Gastrocnemius medialis (tissue), 4 donors: ENCODE measurements around the gene KCNK13. TPM values are rescaled to one million over a fixed set of nuclear protein-coding genes. Genes with fewer than 3 reads are reported as not detected.

Experiments used
- ATAC-seq, 2 donors: fragments of 150-250 bp; one replicate each; pipeline ENCODE4 v1.9.1; 2016
- DNase-seq, 2 donors: peaks; one replicate each; pipeline ENCODE4 v3.0.0-alpha.2; 2019
- H3K27ac ChIP-seq, 4 donors: fragments of 200-600 bp; sonication (generic); 1 replicate in 1 of 4; 2 replicates in 3 of 4; pipeline ENCODE4 v1.5.1; 2016 to 2018; ENCODE audit warnings: mild to moderate bottlenecking in 2 of 4, moderate library complexity in 1 of 4
- H3K27me3 ChIP-seq, 3 donors: fragments of 200-600 bp; sonication (generic) in 2 of 3; 1 replicate in 1 of 3; 2 replicates in 2 of 3; pipeline versions ENCODE4 v1.5.1 to v1.6.0; 2016 to 2019; ENCODE audit warnings: mild to moderate bottlenecking in 1 of 3, moderate library complexity in 1 of 3
- H3K36me3 ChIP-seq, 2 donors: fragments of 200-600 bp; sonication (generic) in 1 of 2; one replicate each; pipeline ENCODE4 v1.5.1; 2017 to 2018
- H3K4me1 ChIP-seq, 2 donors: fragments of 200-600 bp; sonication (generic) in 1 of 2; one replicate each; pipeline ENCODE4 v1.5.1; 2016 to 2017; ENCODE audit warnings: mild to moderate bottlenecking in 2 of 2
- H3K4me3 ChIP-seq, 4 donors: fragments of 200-600 bp; sonication (generic) in 3 of 4; 1 replicate in 1 of 4; 2 replicates in 3 of 4; pipeline ENCODE4 v1.5.1; 2016 to 2019; ENCODE audit warnings: mild to moderate bottlenecking in 2 of 4
- H3K9me3 ChIP-seq, 3 donors: fragments of 200-600 bp; sonication (generic) in 2 of 3; 1 replicate in 1 of 3; 2 replicates in 2 of 3; pipeline ENCODE4 v1.5.1; 2016 to 2019
- CTCF ChIP-seq, 5 experiments: fragments of 450-650 bp in 3 of 5; fragments of 200-600 bp in 2 of 5; sonication (generic) in 2 of 5; IDR thresholded peaks in 4 of 5; conservative IDR thresholded peaks in 1 of 5; 1 replicate in 4 of 5; 2 replicates in 1 of 5; pipeline ENCODE4 v1.5.1; 2016 to 2019; ENCODE audit warnings: antibody characterized with exemption in 5 of 5, mild to moderate bottlenecking in 3 of 5, moderate library complexity in 3 of 5
- POLR2A ChIP-seq, 2 donors: fragments of 450-650 bp; IDR thresholded peaks; one replicate each; pipeline ENCODE4 v1.6.1; 2017; ENCODE audit warnings: antibody characterized with exemption in 2 of 2, mild to moderate bottlenecking in 2 of 2, moderate library complexity in 2 of 2
- in situ Hi-C, 4 donors: fragments of 200-750 bp; cut with MboI; loops; one replicate each; pipeline versions ENCODE4 v1.15.0 to v1.8.0; 2017; ENCODE audit warnings: low sequenced_read_pairs in 4 of 4
- intact Hi-C: fragments of 100-400 bp; cut with DNase I; formaldehyde crosslinking; loops from one replicate; pipeline ENCODE4 v1.15.1; 2023; ENCODE audit warnings: low total_unique reads
- total RNA-seq, 4 donors: library from RNA; depleted of rRNA; stranded (reverse); fragments of >200 nt; gene quantifications; one replicate each; pipeline versions ENCODE4 v1.1.0 to v1.2.3, GENCODE V29; 2016

The KCNK13 gene
- total RNA-seq, 4 donors from 2014 or later: not detected

GRCh38 chr14:90159146-90159545, 97.4 kb downstream of the KCNK13 start:
- in situ Hi-C loops (no loop called here), intact Hi-C loops (no loop called here)
- no peaks in the 10 kb centered on the region for H3K27me3 ChIP-seq
- no peak overlapping the region for H3K4me3 ChIP-seq
- H3K27ac ChIP-seq: no peak overlapping the region
- H3K9me3 ChIP-seq: no peaks in the 10 kb centered on the region
- no peak for DNase-seq
- TF ChIP-seq CTCF (IDR thresholded peaks at IDR 0.05 in 4 of 5, conservative IDR thresholded peaks at IDR 0.05 in 1 of 5) (no peak), POLR2A (IDR thresholded peaks at IDR 0.05) (no peak)
- H3K4me1 ChIP-seq: no peaks in the 10 kb centered on the region
- no peak for ATAC-seq
- no peaks in the 10 kb centered on the region for H3K36me3 ChIP-seq

GRCh38 chr14:90159688-90160087, 97.9 kb downstream of the KCNK13 start:
- Histone ChIP-seq H3K4me3 (no peak overlapping the region), H3K4me1 (no peaks in the 10 kb centered on the region), H3K27ac (no peak overlapping the region), H3K9me3 (no peaks in the 10 kb centered on the region), H3K36me3 (no peaks in the 10 kb centered on the region), H3K27me3 (no peaks in the 10 kb centered on the region)
- ATAC-seq: no peak
- TF ChIP-seq CTCF (IDR thresholded peaks at IDR 0.05 in 4 of 5, conservative IDR thresholded peaks at IDR 0.05 in 1 of 5) (no peak), POLR2A (IDR thresholded peaks at IDR 0.05) (no peak)
- DNase-seq: no peak
- intact Hi-C loops: no loop called here
- in situ Hi-C loops: no loop called here

- DNase-seq: no peak
- Histone ChIP-seq H3K27me3 (no peaks in the 10 kb centered on the region), H3K4me3 (no peak overlapping the region), H3K27ac (no peak overlapping the region), H3K4me1 (no peaks in the 10 kb centered on the region), H3K36me3 (no peaks in the 10 kb centered on the region), H3K9me3 (no peaks in the 10 kb centered on the region)
- intact Hi-C loops: no loop called here
- in situ Hi-C loops: no loop called here
- TF ChIP-seq CTCF (IDR thresholded peaks at IDR 0.05 in 4 of 5, conservative IDR thresholded peaks at IDR 0.05 in 1 of 5) (no peak), POLR2A (IDR thresholded peaks at IDR 0.05) (no peak)
- no peak for ATAC-seq
Observed at GRCh38 chr14:90161129-90161528, 99.3 kb downstream of the KCNK13 start.

- in situ Hi-C loops: no loop called here
- no peak for ATAC-seq
Observed at GRCh38 chr14:90168425-90169105, 106.8 kb downstream of the KCNK13 start.

More at GRCh38 chr14:90168425-90169105, 106.8 kb downstream of the KCNK13 start:
- H3K27me3 ChIP-seq: no peaks in the 10 kb centered on the region
- H3K27ac ChIP-seq: no peak overlapping the region
- intact Hi-C loops: no loop called here
- no peak for DNase-seq
- no peaks in the 10 kb centered on the region for H3K4me1 ChIP-seq
- H3K36me3 ChIP-seq: no peaks in the 10 kb centered on the region
- no peaks in the 10 kb centered on the region for H3K9me3 ChIP-seq
- H3K4me3 ChIP-seq: no peak overlapping the region
- TF ChIP-seq POLR2A (IDR thresholded peaks at IDR 0.05) (no peak), CTCF (IDR thresholded peaks at IDR 0.05 in 4 of 5, conservative IDR thresholded peaks at IDR 0.05 in 1 of 5) (no peak)
